ENCODE data around the gene KLHL36.
"Not testable (repeated sequence)": the region's sequence is repeated elsewhere in the genome, so short reads cannot be mapped to it uniquely, and the experiment has no call there.

KLHL36 gene

DNA sequence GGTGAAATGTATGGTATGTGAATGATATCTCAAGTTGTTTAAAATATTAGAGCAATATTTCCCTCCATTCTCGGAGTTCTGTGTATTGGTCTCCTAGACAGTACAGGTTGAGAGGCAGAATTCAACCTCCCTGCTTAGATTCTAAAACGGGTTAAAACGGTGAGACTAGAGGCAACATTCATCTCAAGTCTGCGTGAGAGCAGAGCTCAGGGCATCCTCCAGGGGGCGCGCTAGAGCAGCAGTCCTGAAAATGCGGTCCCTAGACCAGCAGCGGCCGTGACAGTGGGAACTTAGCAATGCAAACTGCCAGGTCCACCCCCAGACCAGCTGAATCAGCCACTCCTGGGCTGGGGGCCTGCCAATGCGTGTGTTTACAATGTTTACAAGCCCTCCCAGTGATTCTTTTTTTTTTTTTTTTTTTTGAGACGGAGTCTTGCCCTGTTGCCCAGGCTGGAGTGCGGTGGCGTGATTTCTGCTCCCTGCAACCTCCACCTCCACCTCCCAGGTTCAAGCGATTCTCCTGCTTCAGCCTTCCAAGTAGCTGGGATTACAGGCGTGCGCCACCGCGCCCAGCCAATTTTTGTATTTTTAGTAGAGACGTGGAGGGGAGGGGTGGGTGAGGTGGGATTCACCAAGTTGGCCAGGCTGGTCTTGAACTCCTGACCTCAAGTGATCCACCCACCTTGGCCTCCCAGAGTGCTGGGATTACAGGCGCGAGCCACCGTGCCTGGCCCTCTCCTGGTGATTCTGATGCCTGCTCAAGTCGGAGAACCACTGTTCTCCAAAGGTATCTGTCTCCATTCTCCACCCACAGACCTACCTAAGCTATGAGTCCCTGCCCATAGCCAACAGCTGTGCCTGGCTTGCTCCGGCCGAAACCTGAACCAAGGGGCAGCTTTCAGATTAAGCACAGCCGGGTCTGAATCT lies 24.2 kb downstream of the KLHL36 start:
- peak; percentile 90 for DNase-seq (ENCODE audit: low spot score)

DNA sequence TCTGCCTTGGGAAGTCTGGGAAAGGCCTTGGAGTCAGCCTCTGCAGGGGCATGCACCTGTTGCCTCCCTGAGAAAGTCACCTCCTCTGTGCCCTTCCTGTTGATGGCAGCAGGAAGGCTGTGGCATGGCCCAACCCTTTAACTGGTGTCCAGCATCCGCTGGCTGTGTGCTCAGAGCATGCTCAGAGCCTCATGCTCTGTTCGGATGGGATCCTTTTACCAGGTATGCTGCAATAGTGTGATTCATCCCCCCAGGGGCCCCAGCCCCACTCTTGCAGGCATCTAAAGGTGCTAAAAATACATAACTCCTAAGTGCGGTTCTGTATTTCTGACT lies 24.9 kb downstream of the KLHL36 start:
- no peak for DNase-seq (ENCODE audit: low spot score)

DNA sequence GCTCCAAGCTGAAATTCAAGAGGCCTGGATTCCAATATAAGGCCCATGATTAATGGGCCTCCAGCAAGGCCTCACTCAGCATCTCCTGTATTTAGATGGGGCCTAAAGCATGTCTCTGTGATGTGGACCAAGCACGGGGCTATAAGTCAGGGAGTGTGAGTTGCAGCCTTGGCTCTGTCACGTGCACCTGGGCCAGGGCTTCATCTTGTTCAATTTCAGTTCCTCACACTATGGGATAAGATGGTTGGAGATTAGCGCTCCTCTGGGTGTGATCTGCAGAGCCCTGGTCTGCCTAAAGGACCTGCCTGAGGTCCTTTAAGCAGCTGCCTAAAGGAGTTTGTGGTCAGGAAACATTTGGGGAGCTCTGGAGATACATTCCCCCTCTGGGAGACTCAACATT lies 25.2 kb downstream of the KLHL36 start:
- DNase-seq (ENCODE audit: low spot score) = no peak

GRCh38 chr16:84675423-84675822 lies 27.1 kb downstream of the KLHL36 start:
- no peak for DNase-seq (ENCODE audit: low spot score)

DNA sequence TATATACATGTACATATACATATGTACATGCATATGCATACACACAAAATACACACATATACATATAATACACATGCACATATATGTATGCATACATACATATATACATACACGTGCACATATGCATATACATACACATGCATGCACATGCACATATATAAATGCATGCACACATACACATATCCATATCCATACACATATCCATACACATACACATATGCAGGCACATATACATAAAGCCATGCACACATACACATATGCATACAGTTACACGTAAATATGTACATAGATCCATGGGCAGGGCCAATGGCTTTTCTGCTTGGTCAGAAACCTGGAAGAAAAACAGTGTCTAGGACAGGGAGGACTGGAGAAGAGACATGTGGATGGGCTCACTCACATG lies 27.6 kb downstream of the KLHL36 start:
- DNase-seq (ENCODE audit: low spot score) = no peak

DNA sequence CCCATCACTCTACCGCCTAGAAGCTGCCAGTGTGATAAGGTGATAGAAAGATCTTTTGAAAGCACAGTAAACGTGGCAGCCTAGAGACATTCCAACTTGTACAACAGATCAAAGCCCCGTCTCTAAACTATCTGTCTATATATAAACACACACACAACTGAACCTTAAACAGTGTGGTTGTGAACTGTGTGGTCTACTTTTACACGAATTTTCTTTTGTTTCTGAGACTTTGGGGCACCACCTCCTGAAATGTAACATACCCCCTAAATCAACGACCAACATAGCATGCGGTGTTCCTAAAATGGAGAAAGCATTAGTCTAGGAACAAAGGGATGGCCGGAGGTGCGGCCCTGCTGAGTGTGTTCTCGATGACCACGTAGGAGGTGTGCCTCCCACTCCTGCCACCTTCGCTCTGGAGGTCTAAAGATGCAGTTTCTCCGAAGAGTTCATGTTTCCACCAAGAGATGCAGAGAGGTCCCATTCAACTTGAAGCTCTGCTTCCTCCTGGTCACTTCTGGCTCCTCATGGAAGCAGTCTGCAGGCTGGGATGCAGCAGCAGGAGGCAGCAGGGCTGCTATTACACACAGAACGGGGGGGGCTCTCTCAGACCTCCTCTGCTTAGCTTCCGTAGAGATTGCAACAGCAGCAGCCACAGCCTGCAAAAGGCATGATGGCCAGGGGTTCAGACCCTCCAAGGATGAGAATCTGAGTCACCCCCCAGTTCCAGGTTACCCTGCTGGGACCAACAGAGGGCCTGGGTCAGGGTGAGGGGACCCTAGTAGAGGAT lies 28.9 kb downstream of the KLHL36 start:
- no peak for DNase-seq (ENCODE audit: low spot score)

DNA sequence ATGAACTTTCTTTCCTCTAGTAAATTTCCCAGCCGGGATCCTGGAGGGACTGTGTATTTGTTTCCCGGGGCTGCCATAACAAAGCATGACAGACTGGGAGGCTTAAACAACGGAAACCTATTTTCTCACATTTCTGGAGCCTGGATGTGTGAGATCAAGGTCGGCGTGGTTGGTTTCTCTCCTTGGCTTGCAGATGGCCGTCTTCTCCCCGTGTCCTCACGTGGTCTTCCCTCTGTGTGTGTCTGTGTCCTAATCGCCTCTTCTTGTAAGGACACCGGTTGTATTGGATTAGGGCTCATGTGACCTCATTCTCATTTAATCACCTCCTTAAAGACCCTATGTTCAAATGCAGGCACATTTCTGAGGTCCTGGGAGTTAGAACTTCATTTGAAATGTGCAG lies 29.5 kb downstream of the KLHL36 start:
- no peak for DNase-seq (ENCODE audit: low spot score)

DNA sequence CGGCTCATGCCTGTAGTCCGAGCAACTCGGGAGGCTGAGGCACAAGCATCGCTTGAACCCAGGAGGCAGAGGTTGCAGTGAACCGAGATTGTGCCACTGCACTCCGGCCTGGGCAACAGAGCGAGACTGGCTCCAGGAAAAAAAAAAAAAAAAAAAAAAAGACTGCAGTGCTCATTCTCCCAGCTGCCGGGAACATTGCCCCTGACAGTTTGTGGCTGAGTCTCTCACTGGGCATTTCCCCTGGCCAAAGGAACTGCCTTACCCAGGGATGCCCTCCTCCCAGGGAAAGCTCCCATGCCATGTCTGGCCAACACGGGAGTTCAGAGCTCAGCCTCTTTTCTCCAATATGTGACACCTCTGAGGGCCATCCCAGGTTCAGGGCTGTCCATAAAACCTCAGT lies 30.2 kb downstream of the KLHL36 start:
- DNase-seq (ENCODE audit: low spot score) = no peak

GRCh38 chr16:84680165-84680842 lies 32.0 kb downstream of the KLHL36 start:
- no peak for DNase-seq (ENCODE audit: low spot score)

GRCh38 chr16:84680843-84681629 lies 32.7 kb downstream of the KLHL36 start:
- no peak for DNase-seq (ENCODE audit: low spot score)

- no peak for DNase-seq (ENCODE audit: low spot score)
These were observed 35.6 kb downstream of the KLHL36 start for GRCh38 chr16:84683691-84684591.

GRCh38 chr16:84684592-84684965 lies 36.3 kb downstream of the KLHL36 start:
- no peak for DNase-seq (ENCODE audit: low spot score)

DNA sequence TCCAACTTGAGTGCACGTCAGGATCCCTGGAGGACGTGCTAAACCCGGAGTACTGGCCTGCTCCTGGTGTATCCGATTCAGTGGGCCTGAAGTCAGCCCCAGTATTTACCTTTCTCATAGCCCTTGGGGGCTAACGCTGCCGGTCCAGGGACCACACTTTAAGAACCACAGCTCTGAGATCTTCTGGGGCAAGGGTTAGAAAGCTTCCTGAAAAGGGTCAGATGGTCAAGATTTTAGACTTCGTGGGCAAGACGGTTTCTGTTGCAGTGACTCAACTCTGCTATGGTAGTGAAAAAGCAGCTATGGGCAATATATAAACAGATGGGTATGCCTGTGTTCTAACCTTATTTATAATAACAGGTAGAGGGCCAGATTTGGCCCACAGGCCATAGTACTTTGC lies 36.9 kb downstream of the KLHL36 start:
- DNase-seq (ENCODE audit: low spot score) = no peak

GRCh38 chr16:84686707-84687298 lies 38.5 kb downstream of the KLHL36 start:
- no peak for DNase-seq (ENCODE audit: low spot score)

- peak; percentile 79 for DNase-seq (ENCODE audit: low spot score)
These were observed 39.4 kb downstream of the KLHL36 start for GRCh38 chr16:84687715-84688114.

DNA sequence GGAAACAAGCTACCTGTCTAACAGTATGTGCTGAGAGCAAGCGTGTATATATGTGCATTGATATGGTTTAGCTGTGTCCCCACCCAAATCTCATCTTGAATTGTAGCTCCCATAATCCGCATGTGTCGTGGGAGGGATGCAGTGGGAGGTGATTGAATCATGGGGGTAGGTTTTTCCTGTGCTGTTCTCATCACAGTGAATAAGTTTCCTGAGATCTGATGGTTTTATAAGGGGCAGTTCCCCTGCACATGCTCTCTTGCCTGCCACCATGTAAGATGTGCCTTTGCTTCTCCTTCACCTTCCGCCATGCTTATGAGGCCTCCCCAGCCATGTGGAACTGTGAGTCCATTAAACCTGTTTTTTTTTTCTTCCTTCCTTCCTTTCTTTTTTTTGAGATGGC lies 39.9 kb downstream of the KLHL36 start:
- DNase-seq (ENCODE audit: low spot score) = not testable (repeated sequence)

- DNase-seq (ENCODE audit: low spot score) = peak; percentile 76
These were observed 40.8 kb downstream of the KLHL36 start for GRCh38 chr16:84689111-84689510.

DNA sequence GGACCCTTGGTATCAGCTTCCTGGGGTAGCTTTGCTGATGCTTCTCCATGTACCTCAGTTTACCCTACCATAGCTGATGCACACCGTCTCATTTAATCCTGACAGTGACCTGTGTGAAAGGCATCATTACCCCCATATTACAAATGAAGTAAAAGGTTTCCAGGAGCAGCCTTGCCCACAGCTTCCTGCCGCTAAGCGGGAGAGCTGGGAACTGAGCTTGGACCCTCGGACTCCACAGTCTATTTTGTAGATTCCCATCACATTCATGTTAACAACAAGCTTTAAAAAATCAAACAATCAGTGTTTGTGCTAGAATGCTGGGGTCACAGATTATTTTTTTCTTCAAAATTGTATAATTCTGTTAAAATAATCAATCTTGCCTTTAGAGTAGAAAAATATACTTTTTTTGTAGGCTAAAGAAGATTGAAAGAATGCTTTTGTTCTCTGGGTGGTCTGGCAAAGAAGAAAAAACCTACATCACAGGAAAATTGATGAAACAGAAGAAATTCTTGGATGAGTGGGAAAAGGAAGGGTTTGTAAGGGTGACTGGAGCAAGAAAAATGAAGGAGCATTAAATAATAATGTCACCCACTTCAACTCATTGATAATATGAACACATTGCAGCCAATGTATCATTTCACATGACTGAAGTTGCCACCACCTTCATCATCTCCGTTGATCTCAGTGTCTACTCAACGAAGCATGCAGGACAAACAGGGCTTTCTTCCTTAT lies 41.9 kb downstream of the KLHL36 start:
- DNase-seq (ENCODE audit: low spot score) = no peak

GRCh38 chr16:84692451-84693214 lies 44.3 kb downstream of the KLHL36 start:
- DNase-seq (ENCODE audit: low spot score) = no peak
